Fibroblast of gingiva (primary cell): ENCODE results near the gene LDLRAD3.

Source experiments
- DNase-seq: peaks from one replicate; pipeline ENCODE4 v3.0.0-alpha.2; 2011; ENCODE audit warnings: low read depth

LDLRAD3 gene

GRCh38 chr11:36240173-36240572 lies 296.3 kb downstream of the LDLRAD3 start:
- no peak for DNase-seq

GRCh38 chr11:36240801-36241200 lies 296.9 kb downstream of the LDLRAD3 start:
- DNase-seq, result no peak

GRCh38 chr11:36241497-36241896 lies 297.6 kb downstream of the LDLRAD3 start:
- DNase-seq, result no peak

GRCh38 chr11:36243641-36244040 lies 299.8 kb downstream of the LDLRAD3 start:
- DNase-seq, result no peak

- DNase-seq, result no peak
Observed at GRCh38 chr11:36247493-36247892, 303.6 kb downstream of the LDLRAD3 start.

- DNase-seq, result no peak
Observed at GRCh38 chr11:36248436-36248835, 304.6 kb downstream of the LDLRAD3 start.

GRCh38 chr11:36249246-36249645 lies 305.4 kb downstream of the LDLRAD3 start:
- DNase-seq, result peak; percentile 85

GRCh38 chr11:36251823-36252222 lies 308.0 kb downstream of the LDLRAD3 start:
- DNase-seq, result no peak

GRCh38 chr11:36253238-36253637 lies 309.4 kb downstream of the LDLRAD3 start:
- DNase-seq, result no peak

- DNase-seq, result peak; percentile 53
Observed at GRCh38 chr11:36254713-36255112, 310.9 kb downstream of the LDLRAD3 start.

GRCh38 chr11:36257351-36257750 lies 313.5 kb downstream of the LDLRAD3 start:
- DNase-seq, result no peak

- DNase-seq, result peak; percentile 69
Observed at GRCh38 chr11:36258730-36259360, 315.0 kb downstream of the LDLRAD3 start.

GRCh38 chr11:36261094-36261493 lies 317.2 kb downstream of the LDLRAD3 start:
- no peak for DNase-seq

- no peak for DNase-seq
Observed at GRCh38 chr11:36264011-36264972, 320.4 kb downstream of the LDLRAD3 start.

- no peak for DNase-seq
Observed at GRCh38 chr11:36264973-36265344, 321.1 kb downstream of the LDLRAD3 start.

- DNase-seq, result no peak
Observed at GRCh38 chr11:36265793-36266628, 322.1 kb downstream of the LDLRAD3 start.

- DNase-seq, result no peak
Observed at GRCh38 chr11:36266767-36267166, 322.9 kb downstream of the LDLRAD3 start.

GRCh38 chr11:36268337-36268985 lies 324.6 kb downstream of the LDLRAD3 start:
- DNase-seq, result no peak

GRCh38 chr11:36270701-36271100 lies 326.8 kb downstream of the LDLRAD3 start:
- no peak for DNase-seq

- DNase-seq, result no peak
Observed at GRCh38 chr11:36271794-36272407, 328.0 kb downstream of the LDLRAD3 start.

- DNase-seq, result no peak
Observed at GRCh38 chr11:36273110-36273509, 329.2 kb downstream of the LDLRAD3 start.
